WI38 (cell line): Measurements from ENCODE around the gene RBP2.
"Not testable (repeated sequence)": the region's sequence is repeated elsewhere in the genome, so short reads cannot be mapped to it uniquely, and the experiment has no call there.

ENCODE experiments used
- H3K4me3 ChIP-seq: 2 replicates; pipeline ENCODE4 v1.5.1; 2011; ENCODE audit warnings: low read depth, mild to moderate bottlenecking, control low read depth, low read length
- TF ChIP-seq, protein P1 (sequence below): IDR thresholded peaks from 2 replicates; pipeline ENCODE4 v1.5.1; 2012; ENCODE audit warnings: low read depth, mild to moderate bottlenecking, control low read depth, low read length

Gene RBP2

DNA sequence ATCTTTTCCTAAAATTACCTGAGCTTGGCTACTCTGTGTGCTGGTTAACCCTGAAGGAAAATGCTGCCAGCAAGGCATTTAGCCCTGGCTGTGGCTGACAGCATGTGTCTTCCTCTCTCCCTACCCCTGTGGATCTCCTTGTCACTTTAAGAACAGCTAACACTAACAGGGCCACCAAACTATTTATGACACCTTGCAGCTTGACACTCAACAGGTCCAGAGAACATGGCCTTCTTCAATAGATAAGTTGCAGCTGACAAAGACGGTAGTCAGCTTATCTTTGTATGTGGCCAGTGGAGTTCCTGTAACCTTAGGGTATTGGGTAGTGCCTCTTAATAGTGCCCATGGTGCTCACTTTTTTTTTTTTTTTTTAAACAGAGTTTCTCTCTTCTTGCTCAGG is 54.9 kb downstream of the RBP2 start:
- H3K4me3 ChIP-seq, result no peak overlapping the region
- TF ChIP-seq, protein P1, sequence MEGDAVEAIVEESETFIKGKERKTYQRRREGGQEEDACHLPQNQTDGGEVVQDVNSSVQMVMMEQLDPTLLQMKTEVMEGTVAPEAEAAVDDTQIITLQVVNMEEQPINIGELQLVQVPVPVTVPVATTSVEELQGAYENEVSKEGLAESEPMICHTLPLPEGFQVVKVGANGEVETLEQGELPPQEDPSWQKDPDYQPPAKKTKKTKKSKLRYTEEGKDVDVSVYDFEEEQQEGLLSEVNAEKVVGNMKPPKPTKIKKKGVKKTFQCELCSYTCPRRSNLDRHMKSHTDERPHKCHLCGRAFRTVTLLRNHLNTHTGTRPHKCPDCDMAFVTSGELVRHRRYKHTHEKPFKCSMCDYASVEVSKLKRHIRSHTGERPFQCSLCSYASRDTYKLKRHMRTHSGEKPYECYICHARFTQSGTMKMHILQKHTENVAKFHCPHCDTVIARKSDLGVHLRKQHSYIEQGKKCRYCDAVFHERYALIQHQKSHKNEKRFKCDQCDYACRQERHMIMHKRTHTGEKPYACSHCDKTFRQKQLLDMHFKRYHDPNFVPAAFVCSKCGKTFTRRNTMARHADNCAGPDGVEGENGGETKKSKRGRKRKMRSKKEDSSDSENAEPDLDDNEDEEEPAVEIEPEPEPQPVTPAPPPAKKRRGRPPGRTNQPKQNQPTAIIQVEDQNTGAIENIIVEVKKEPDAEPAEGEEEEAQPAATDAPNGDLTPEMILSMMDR, result no peak

DNA sequence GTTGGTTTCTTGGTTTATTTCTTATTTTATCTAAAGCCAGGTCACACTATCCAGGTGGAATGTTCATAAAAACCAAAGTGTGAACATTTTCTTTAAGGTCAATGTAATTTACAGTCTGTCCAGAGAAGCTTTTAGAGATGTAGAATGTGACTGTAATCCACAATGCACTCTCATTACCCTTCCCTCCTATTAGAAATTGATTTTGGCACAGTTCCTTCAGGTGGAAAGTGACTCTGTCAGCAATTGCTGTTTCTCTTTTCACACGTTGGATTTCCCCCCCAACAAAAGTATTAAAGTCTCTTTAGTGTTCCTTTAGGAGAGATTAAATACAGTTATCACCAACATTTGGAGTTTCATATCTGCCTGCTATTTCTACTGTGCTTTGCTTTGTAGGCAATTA is 55.3 kb downstream of the RBP2 start:
- no peak overlapping the region for H3K4me3 ChIP-seq
- TF ChIP-seq, protein P1, result no peak

GRCh38 chr3:139418144-139418543 is 58.2 kb downstream of the RBP2 start:
- TF ChIP-seq, protein P1, result no peak
- no peak overlapping the region for H3K4me3 ChIP-seq

GRCh38 chr3:139416275-139416674 is 60.0 kb downstream of the RBP2 start:
- no peak overlapping the region for H3K4me3 ChIP-seq
- TF ChIP-seq, protein P1, result no peak

- TF ChIP-seq, protein P1, result no peak
These were observed 61.6 kb downstream of the RBP2 start for GRCh38 chr3:139414608-139415224.

DNA sequence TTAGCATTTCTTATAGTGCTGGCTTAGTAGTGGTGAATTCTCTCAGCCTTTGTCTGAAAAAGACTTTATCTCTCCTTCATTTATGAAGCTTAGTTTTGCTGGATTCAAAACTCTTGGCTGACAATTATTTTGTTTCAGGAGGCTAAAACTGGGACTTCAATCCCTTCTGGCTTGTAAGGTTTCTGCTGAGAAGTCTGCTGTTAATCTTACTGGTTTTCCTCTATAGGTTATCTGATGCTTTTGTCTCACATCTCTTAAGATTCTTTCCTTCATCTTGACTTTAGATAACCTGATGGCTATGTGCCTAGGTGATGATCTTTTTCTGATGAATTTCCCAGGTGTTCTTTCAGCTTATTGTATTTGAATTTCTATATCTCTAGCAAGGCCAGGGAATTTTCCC is 63.4 kb downstream of the RBP2 start:
- not testable (repeated sequence) for H3K4me3 ChIP-seq

More at GRCh38 chr3:139414608-139415224, 61.6 kb downstream of the RBP2 start:
- no peak overlapping the region for H3K4me3 ChIP-seq
